K562 (cell line): ENCODE results near the gene CMIP. TPM values are rescaled to one million over a fixed set of nuclear protein-coding genes. Genes with fewer than 3 reads are reported as not detected.
A peak's percentile ranks its signal among the peaks of the same experiment; 100 is the strongest.

Source experiments
- ATAC-seq: fragments of 200-7000 bp; cut with Tn5 transposase; 3 replicates; pipeline ENCODE4 v1.9.1; 2020; ENCODE audit warnings: moderate library complexity
- BruUV-seq: library from RNA; stranded (reverse); fragments of 400-500 nt; replicated peaks from 2 replicates; lab custom pipeline; 2021; lab: Mats Ljungman, UMichigan
- CTCF ChIA-PET: fragments of 300-600 bp; formaldehyde crosslinking; extraction: SDS; loops from one replicate; lab custom pipeline; 2021; ENCODE audit warnings: low intra/inter-chr PET ratio; lab: Yijun Ruan, JAX
- POLR2A ChIA-PET: fragments of 300-600, 350-650 bp; sonication (Branson Sonifier 250); formaldehyde crosslinking; extraction: SDS; loops from one replicate; lab custom pipeline; 2021; ENCODE audit warnings: antibody characterized with exemption, inconsistent platforms; lab: Yijun Ruan, JAX
- DNase-seq, 4 experiments: peaks; one replicate each; pipeline versions ENCODE4 v3.0.0 to v3.0.0-alpha.2; 2011 to 2018; ENCODE audit warnings: low spot score in 3 of 4, mixed read lengths in 3 of 4; ENCODE audit errors: extremely low read depth in 1 of 4
- FAIRE-seq: peaks from 2 replicates; lab custom pipeline; 2011; peaks lifted over from hg19 to GRCh38; lab: Jason Lieb, UNC
- H2AFZ ChIP-seq: 2 replicates; pipeline ENCODE4 v1.6.0; 2011; ENCODE audit warnings: low read depth, low read length, control low read depth, inconsistent platforms
- H3K27ac ChIP-seq: fragments of 200-600 bp; 3 replicates; pipeline ENCODE4 v1.8.0; 2011; ENCODE audit warnings: low read depth, mild to moderate bottlenecking, control low read depth, inconsistent platforms, low read length, moderate library complexity, mixed read lengths; ENCODE audit errors: extremely low read depth
- H3K27me3 ChIP-seq, 2 experiments: fragments of 300-600 bp in 1 of 2; 2 replicates in 1 of 2; 3 replicates in 1 of 2; pipeline versions ENCODE4 v1.6.0 to v1.8.0; 2011; ENCODE audit warnings: inconsistent platforms in 2 of 2, low read length in 2 of 2, mild to moderate bottlenecking in 1 of 2, mixed read lengths in 1 of 2, moderate library complexity in 1 of 2; ENCODE audit not compliant: control insufficient read depth in 2 of 2, insufficient read depth in 2 of 2
- H3K36me3 ChIP-seq: fragments of 300-600 bp; 3 replicates; pipeline ENCODE4 v1.8.0; 2011; ENCODE audit warnings: mild to moderate bottlenecking, low read length, inconsistent platforms; ENCODE audit not compliant: control insufficient read depth, insufficient read depth
- H3K4me1 ChIP-seq, 2 experiments: fragments of 200-600 bp in 1 of 2; replicated peaks in 1 of 2; 2 replicates in 1 of 2; 3 replicates in 1 of 2; pipeline versions ENCODE4 v1.5.1 to v1.8.0; 2011; ENCODE audit warnings: inconsistent platforms in 2 of 2, low read length in 2 of 2, mild to moderate bottlenecking in 1 of 2, mixed read lengths in 1 of 2, moderate library complexity in 1 of 2; ENCODE audit not compliant: control insufficient read depth in 2 of 2, insufficient read depth in 2 of 2
- H3K4me2 ChIP-seq: 2 replicates; pipeline ENCODE4 v1.6.1; 2011; ENCODE audit warnings: low read length, control low read depth, inconsistent platforms, mixed read lengths; ENCODE audit not compliant: insufficient read depth
- H3K4me3 ChIP-seq: fragments of 200-600 bp; sonication (generic), shearing (Covaris generic); 2 replicates; pipeline ENCODE4 v1.5.1; 2016; ENCODE audit warnings: control low read depth, inconsistent platforms
- H3K79me2 ChIP-seq: fragments of 200-600 bp; 3 replicates; pipeline ENCODE4 v1.8.0; 2011; ENCODE audit warnings: low read length, inconsistent platforms; ENCODE audit not compliant: control insufficient read depth, insufficient read depth
- H3K9ac ChIP-seq, 2 experiments: 2 replicates each; pipeline versions ENCODE4 v1.6.0 to v1.6.1; 2011; ENCODE audit warnings: low read depth in 2 of 2, low read length in 2 of 2, control low read depth in 1 of 2, inconsistent platforms in 1 of 2, mild to moderate bottlenecking in 1 of 2, mixed read lengths in 1 of 2; ENCODE audit not compliant: insufficient read depth in 1 of 2
- H3K9me1 ChIP-seq: one replicate; pipeline ENCODE4 v1.6.0; 2011; ENCODE audit warnings: inconsistent platforms, mild to moderate bottlenecking, low read length, moderate library complexity; ENCODE audit not compliant: control insufficient read depth, insufficient read depth
- H3K9me3 ChIP-seq: replicated peaks from 2 replicates; pipeline ENCODE4 v1.5.1; 2011; ENCODE audit warnings: low read depth, low read length, inconsistent platforms; ENCODE audit not compliant: control insufficient read depth, insufficient read depth
- H4K20me1 ChIP-seq: replicated peaks from 2 replicates; pipeline ENCODE4 v1.6.1; 2011; ENCODE audit warnings: low read length, inconsistent platforms, mixed read lengths; ENCODE audit not compliant: control insufficient read depth, insufficient read depth
- ZKSCAN8 ChIP-seq: fragments of 200-800 bp; sonication (Bioruptor generic); IDR thresholded peaks from 2 replicates; pipeline ENCODE4 v1.6.1; 2016; ENCODE audit warnings: missing genetic modification characterization, missing compliant biosample characterization
- WGBS: fragments of 100-300 bp; shearing (Covaris generic); methylation state at CpG from one replicate; pipeline ENCODE4 v1.1.6; 2016; ENCODE audit warnings: low coverage, mixed read lengths; ENCODE audit not compliant: insufficient coverage; ENCODE audit errors: missing lambda C conversion rate; 5-methylcytosine and 5-hydroxymethylcytosine counted together
- in situ Hi-C: fragments of 300-500 bp; cut with MboI; formaldehyde crosslinking; loops from 4 replicates; pipeline ENCODE4 v1.15.0; 2018; ENCODE audit warnings: inconsistent platforms, mixed read lengths
- intact Hi-C: fragments of 100-400 bp; cut with micrococcal nuclease; formaldehyde crosslinking; loops from 2 replicates; pipeline ENCODE4 v1.14.2; 2022
- polyA plus RNA-seq, 8 experiments: library from polyadenylated mRNA; depleted of rRNA in 4 of 8; stranded (reverse) in 5 of 8; unstranded in 3 of 8; fragments of >200 nt; fragmentation: Nextera tagmentation in 2 of 8; fragmentation: Illumina TruSeq in 1 of 8; extraction: Ambion mirVana in 2 of 8; extraction: Trizol in 1 of 8; gene quantifications; 2 replicates each; pipeline versions ENCODE4 v1.2.1 to v1.2.3, GENCODE V29; 2011 to 2014; ENCODE audit warnings: inconsistent platforms in 1 of 8, missing spikeins in 1 of 8
- total RNA-seq, 7 experiments: library from RNA; depleted of rRNA in 6 of 7; stranded (reverse); fragments of >200 nt in 6 of 7; fragmentation: Illumina TruSeq in 2 of 7; extraction: Trizol in 2 of 7; gene quantifications; 2 replicates each; pipeline versions ENCODE4 v1.2.1 to v1.2.3, GENCODE V29; 2011 to 2021; ENCODE audit warnings: low replicate concordance in 1 of 7
- TF ChIP-seq, protein P1 (sequence below), 3 experiments: fragments of 200-800 bp in 1 of 3; fragments of 250-450 bp in 1 of 3; fragments of 450-650 bp in 1 of 3; sonication (Bioruptor Pico) in 1 of 3; sonication (Bioruptor generic) in 1 of 3; formaldehyde crosslinking in 1 of 3; IDR thresholded peaks; 2 replicates each; pipeline versions ENCODE4 v1.6.1 to v1.8.0; 2016 to 2022; ENCODE audit warnings: mild to moderate bottlenecking in 2 of 3, missing genetic modification characterization in 2 of 3, missing compliant biosample characterization in 1 of 3, moderate library complexity in 1 of 3
- TF ChIP-seq, protein P2 (sequence below), 2 experiments: fragments of 450-650 bp; formaldehyde crosslinking in 1 of 2; IDR thresholded peaks; 2 replicates each; pipeline versions ENCODE4 v1.4.0 to v1.6.1; 2014 to 2020; ENCODE audit warnings: mild to moderate bottlenecking in 2 of 2, borderline replicate concordance in 1 of 2, low read depth in 1 of 2
- TF ChIP-seq, protein P3 (sequence below): fragments of 250-450 bp; sonication (Bioruptor Pico); IDR thresholded peaks from 2 replicates; pipeline ENCODE4 v1.5.0; 2021

Gene CMIP
- total and polyA plus RNA-seq, 9 of the 15 experiments (the other 6 are each of a cell fraction or from before 2014, with no cell fraction given), result 0.94 to 82.5 (median 10.3) TPM

DNA sequence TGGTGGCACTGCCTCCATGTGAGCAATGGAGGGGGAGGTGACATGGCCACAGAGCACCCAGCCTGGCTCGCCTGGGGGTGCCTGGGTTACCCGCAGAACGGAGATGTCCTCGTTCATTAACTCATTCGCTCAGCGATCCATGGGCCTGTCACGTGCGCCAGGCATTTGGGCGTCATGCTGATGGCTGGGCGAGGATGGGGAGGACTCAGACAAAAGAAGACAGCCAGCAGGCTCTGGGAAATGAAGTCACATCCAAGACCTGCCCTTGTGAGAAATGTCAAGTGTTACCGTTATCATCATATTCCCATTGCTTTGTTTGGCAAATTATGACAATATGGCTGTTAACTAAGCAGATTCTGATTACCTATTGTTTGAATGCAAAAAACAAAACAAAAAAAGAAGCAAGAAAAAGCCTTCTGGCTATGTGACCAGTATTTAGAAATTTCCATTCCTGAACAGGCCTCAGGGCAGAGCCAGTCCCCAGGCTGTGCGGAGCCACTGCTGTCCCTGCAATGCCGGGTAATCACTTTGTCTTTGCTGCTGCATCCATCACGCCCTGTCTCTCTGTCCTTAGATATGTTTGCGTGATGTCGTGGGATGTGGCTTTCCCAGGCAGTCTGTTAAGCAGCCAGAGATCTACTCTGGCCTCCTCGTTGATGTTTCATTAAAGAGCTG lies 57.9 kb downstream of the CMIP start (continued):
- TF ChIP-seq, protein P1, sequence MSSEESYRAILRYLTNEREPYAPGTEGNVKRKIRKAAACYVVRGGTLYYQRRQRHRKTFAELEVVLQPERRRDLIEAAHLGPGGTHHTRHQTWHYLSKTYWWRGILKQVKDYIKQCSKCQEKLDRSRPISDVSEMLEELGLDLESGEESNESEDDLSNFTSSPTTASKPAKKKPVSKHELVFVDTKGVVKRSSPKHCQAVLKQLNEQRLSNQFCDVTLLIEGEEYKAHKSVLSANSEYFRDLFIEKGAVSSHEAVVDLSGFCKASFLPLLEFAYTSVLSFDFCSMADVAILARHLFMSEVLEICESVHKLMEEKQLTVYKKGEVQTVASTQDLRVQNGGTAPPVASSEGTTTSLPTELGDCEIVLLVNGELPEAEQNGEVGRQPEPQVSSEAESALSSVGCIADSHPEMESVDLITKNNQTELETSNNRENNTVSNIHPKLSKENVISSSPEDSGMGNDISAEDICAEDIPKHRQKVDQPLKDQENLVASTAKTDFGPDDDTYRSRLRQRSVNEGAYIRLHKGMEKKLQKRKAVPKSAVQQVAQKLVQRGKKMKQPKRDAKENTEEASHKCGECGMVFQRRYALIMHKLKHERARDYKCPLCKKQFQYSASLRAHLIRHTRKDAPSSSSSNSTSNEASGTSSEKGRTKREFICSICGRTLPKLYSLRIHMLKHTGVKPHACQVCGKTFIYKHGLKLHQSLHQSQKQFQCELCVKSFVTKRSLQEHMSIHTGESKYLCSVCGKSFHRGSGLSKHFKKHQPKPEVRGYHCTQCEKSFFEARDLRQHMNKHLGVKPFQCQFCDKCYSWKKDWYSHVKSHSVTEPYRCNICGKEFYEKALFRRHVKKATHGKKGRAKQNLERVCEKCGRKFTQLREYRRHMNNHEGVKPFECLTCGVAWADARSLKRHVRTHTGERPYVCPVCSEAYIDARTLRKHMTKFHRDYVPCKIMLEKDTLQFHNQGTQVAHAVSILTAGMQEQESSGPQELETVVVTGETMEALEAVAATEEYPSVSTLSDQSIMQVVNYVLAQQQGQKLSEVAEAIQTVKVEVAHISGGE (CRISPR knock-in tag; IDR thresholded peaks at IDR 0.05), result no peak

DNA sequence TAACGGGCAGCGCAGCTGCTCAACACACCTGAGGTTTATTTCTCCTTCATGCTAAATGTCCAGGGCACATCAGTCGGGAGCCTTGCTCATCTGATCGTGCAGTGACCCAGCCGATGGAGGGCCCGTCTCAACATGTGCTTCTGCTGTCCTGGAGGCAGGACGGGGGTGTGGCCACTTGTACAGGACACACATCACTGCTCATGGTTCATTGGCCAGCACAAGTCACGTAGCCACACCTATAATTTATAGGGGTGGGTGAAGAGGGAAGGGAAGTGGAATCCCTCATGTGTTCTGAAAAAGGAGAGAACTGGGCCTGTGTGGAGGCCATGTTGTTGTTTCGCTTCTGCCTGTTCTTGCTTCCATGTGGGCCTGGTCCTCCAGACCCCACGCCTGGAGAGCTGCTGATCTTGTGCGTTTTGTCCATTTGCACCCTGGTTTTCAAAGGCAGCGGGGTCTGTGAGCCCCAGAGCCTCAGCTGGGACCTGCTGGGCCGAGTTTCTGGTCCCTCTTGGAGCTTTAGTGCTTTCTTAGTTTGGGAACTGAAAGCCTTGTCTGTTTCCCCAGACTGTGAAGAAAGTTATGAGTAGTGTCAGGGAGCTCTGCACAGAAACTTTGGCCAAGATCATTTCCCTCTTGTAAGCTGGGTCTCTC lies 60.5 kb downstream of the CMIP start:
- Histone ChIP-seq H3K4me1 (peaks cover 34 to 41% of the 10 kb centered on the region in 2 experiments), H3K4me2 (peak overlapping the region; percentile 67), H3K9me1 (no peaks in the 10 kb centered on the region), H3K4me3 (no peak overlapping the region), H3K9me3 (no peaks in the 10 kb centered on the region), H3K36me3 (peaks cover 6% of the 10 kb centered on the region; the same call in 2 of the 3 replicates), H3K27me3 (no peaks in the 10 kb centered on the region), H3K27ac (peak overlapping the region; percentile 91), H4K20me1 (no peaks in the 10 kb centered on the region; the same call in 1 of the 2 replicates), H2AFZ (peak overlapping the region; percentile 73), H3K79me2 (peaks cover 87% of the 10 kb centered on the region), H3K9ac (peak overlapping the region; percentile 80 to 95)
- ATAC-seq (peak; percentile 99), FAIRE-seq (peak; percentile 100), DNase-seq (peak; percentile 95 to 97 (median 96))
- intact Hi-C loops (no loop called here), in situ Hi-C loops (no loop called here)
- 13% methylated on average over 13 of the region's 13 CpGs for WGBS
- CTCF ChIA-PET, result no interaction called here
- POLR2A ChIA-PET, result interaction anchor here (0.7 to 2.0 kb wide), 4 partner anchors 9 to 940 kb away, joined by 3 to 9 read pairs (median 4); no protein-coding TSS in a partner anchor
- TSS peak; percentile 53 for BruUV-seq
- no peak for TF ChIP-seq ZKSCAN8 (CRISPR knock-in tag)
- TF ChIP-seq, protein P2, sequence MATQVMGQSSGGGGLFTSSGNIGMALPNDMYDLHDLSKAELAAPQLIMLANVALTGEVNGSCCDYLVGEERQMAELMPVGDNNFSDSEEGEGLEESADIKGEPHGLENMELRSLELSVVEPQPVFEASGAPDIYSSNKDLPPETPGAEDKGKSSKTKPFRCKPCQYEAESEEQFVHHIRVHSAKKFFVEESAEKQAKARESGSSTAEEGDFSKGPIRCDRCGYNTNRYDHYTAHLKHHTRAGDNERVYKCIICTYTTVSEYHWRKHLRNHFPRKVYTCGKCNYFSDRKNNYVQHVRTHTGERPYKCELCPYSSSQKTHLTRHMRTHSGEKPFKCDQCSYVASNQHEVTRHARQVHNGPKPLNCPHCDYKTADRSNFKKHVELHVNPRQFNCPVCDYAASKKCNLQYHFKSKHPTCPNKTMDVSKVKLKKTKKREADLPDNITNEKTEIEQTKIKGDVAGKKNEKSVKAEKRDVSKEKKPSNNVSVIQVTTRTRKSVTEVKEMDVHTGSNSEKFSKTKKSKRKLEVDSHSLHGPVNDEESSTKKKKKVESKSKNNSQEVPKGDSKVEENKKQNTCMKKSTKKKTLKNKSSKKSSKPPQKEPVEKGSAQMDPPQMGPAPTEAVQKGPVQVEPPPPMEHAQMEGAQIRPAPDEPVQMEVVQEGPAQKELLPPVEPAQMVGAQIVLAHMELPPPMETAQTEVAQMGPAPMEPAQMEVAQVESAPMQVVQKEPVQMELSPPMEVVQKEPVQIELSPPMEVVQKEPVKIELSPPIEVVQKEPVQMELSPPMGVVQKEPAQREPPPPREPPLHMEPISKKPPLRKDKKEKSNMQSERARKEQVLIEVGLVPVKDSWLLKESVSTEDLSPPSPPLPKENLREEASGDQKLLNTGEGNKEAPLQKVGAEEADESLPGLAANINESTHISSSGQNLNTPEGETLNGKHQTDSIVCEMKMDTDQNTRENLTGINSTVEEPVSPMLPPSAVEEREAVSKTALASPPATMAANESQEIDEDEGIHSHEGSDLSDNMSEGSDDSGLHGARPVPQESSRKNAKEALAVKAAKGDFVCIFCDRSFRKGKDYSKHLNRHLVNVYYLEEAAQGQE (IDR thresholded peaks at IDR 0.05; ENCODE audit: borderline replicate concordance), result no peak; the same call in 1 of the 2 replicates
- TF ChIP-seq, protein P2 (CRISPR knock-in tag; IDR thresholded peaks at IDR 0.05; ENCODE audit: low read depth), result no peak
- TF ChIP-seq, protein P3, sequence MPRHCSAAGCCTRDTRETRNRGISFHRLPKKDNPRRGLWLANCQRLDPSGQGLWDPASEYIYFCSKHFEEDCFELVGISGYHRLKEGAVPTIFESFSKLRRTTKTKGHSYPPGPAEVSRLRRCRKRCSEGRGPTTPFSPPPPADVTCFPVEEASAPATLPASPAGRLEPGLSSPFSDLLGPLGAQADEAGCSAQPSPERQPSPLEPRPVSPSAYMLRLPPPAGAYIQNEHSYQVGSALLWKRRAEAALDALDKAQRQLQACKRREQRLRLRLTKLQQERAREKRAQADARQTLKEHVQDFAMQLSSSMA (CRISPR knock-in tag), result no peak
